SK-N-SH (cell line): Measurements from ENCODE around the gene ISG20. TPM values are rescaled to one million over a fixed set of nuclear protein-coding genes. Genes with fewer than 3 reads are reported as not detected.

Experiments
- CTCF ChIA-PET: fragments of 300-600, 350-600 bp; formaldehyde crosslinking; extraction: SDS; loops from one replicate; lab custom pipeline; 2021; lab: Yijun Ruan, JAX
- POLR2A ChIA-PET: fragments of 350-600 bp; sonication (Branson Sonifier 250); formaldehyde crosslinking; extraction: SDS; loops from one replicate; lab custom pipeline; 2020; ENCODE audit warnings: antibody characterized with exemption, inconsistent platforms; lab: Yijun Ruan, JAX
- DNase-seq: peaks from one replicate; pipeline ENCODE4 v3.0.0; 2012
- H2AFZ ChIP-seq: fragments of 200-600 bp; sonication (generic); 2 replicates; pipeline ENCODE4 v1.8.1; 2016; ENCODE audit warnings: antibody characterized with exemption, mild to moderate bottlenecking, low read depth
- H3F3A ChIP-seq: fragments of 200-600 bp; sonication (generic); replicated peaks from 2 replicates; pipeline ENCODE3; 2016; ENCODE audit warnings: antibody characterized with exemption, mild to moderate bottlenecking; ENCODE audit not compliant: insufficient read depth
- H3K27ac ChIP-seq, 2 experiments: fragments of 200-500 bp in 1 of 2; fragments of 200-600 bp in 1 of 2; sonication (Bioruptor generic) in 1 of 2; sonication (generic), shearing (Covaris generic) in 1 of 2; 2 replicates each; pipeline versions ENCODE4 v1.5.1 to v1.6.1; 2014 to 2016; ENCODE audit warnings: low read depth in 2 of 2, inconsistent platforms in 1 of 2, low read length in 1 of 2, mild to moderate bottlenecking in 1 of 2, mixed read lengths in 1 of 2
- H3K27me3 ChIP-seq: fragments of 200-600 bp; sonication (generic), shearing (Covaris generic); 2 replicates; pipeline ENCODE4 v1.6.1; 2016; ENCODE audit warnings: mixed run types; ENCODE audit not compliant: insufficient read depth
- H3K36me3 ChIP-seq, 2 experiments: fragments of 200-500 bp in 1 of 2; fragments of 200-600 bp in 1 of 2; sonication (Bioruptor generic) in 1 of 2; sonication (generic) in 1 of 2; replicated peaks in 1 of 2; 2 replicates each; pipeline versions ENCODE3 to v1.5.1; 2014 to 2016; ENCODE audit warnings: low read length in 1 of 2, mild to moderate bottlenecking in 1 of 2; ENCODE audit not compliant: insufficient read depth in 2 of 2, control insufficient read depth in 1 of 2
- H3K4me1 ChIP-seq, 2 experiments: fragments of 200-500 bp in 1 of 2; fragments of 200-600 bp in 1 of 2; sonication (Bioruptor generic) in 1 of 2; sonication (generic), shearing (Covaris generic) in 1 of 2; 2 replicates each; pipeline versions ENCODE4 v1.5.1 to v1.6.1; 2014 to 2016; ENCODE audit warnings: low read depth in 1 of 2, low read length in 1 of 2, mixed run types in 1 of 2; ENCODE audit not compliant: insufficient read depth in 2 of 2, control insufficient read depth in 1 of 2
- H3K4me2 ChIP-seq: fragments of 200-600 bp; sonication (generic), shearing (Covaris generic); 2 replicates; pipeline ENCODE4 v1.6.1; 2017; ENCODE audit warnings: mixed run types
- H3K4me3 ChIP-seq, 2 experiments: fragments of 200-500 bp in 1 of 2; fragments of 200-600 bp in 1 of 2; sonication (Bioruptor generic) in 1 of 2; sonication (generic), shearing (Covaris generic) in 1 of 2; 2 replicates each; pipeline versions ENCODE4 v1.5.1 to v1.8.1; 2014 to 2016; ENCODE audit warnings: low read depth in 2 of 2, inconsistent platforms in 1 of 2, low read length in 1 of 2, mild to moderate bottlenecking in 1 of 2, mixed read lengths in 1 of 2, moderate library complexity in 1 of 2
- H3K79me2 ChIP-seq: fragments of 200-600 bp; sonication (generic); 2 replicates; pipeline ENCODE4 v1.8.1; 2017; ENCODE audit warnings: mild to moderate bottlenecking; ENCODE audit not compliant: insufficient read depth
- H3K9ac ChIP-seq: fragments of 200-600 bp; sonication (generic); 2 replicates; pipeline ENCODE4 v1.6.1; 2017; ENCODE audit warnings: mixed run types
- H3K9me2 ChIP-seq: fragments of 200-600 bp; sonication (generic); 2 replicates; pipeline ENCODE4 v1.6.1; 2017; ENCODE audit warnings: mixed run types
- H3K9me3 ChIP-seq: fragments of 200-600 bp; sonication (generic); 2 replicates; pipeline ENCODE4 v1.6.1; 2017; ENCODE audit warnings: mixed run types, mild to moderate bottlenecking, moderate library complexity
- H4K20me1 ChIP-seq: fragments of 200-600 bp; sonication (generic); 2 replicates; pipeline ENCODE4 v1.6.1; 2017; ENCODE audit warnings: mild to moderate bottlenecking, mixed run types; ENCODE audit not compliant: insufficient read depth
- GABPA ChIP-seq: IDR thresholded peaks from 2 replicates; pipeline ENCODE4 v1.4.0; 2012; ENCODE audit warnings: low read depth, mild to moderate bottlenecking
- PBX3 ChIP-seq: IDR thresholded peaks from 2 replicates; pipeline ENCODE4; 2012
- POLR2AphosphoS5 ChIP-seq: IDR thresholded peaks from 2 replicates; pipeline ENCODE4 v1.6.1; 2012; ENCODE audit warnings: low read depth, low read length
- REST ChIP-seq: IDR thresholded peaks from 2 replicates; pipeline ENCODE4 v1.6.1; 2012; ENCODE audit warnings: mild to moderate bottlenecking, low read depth, low read length, moderate library complexity
- WGBS: methylation state at CpG from one replicate; pipeline ENCODE4 v1.1.6; 2017; ENCODE audit warnings: low lambda C conversion rate; 5-methylcytosine and 5-hydroxymethylcytosine counted together
- polyA plus RNA-seq, 3 experiments: library from polyadenylated mRNA; depleted of rRNA; stranded (reverse); fragments of >200 nt; gene quantifications; 2 replicates each; pipeline ENCODE4 v1.2.3, GENCODE V29; 2012
- TF ChIP-seq, protein P1 (sequence below): IDR thresholded peaks from 2 replicates; pipeline ENCODE4 v1.4.0; 2012; ENCODE audit warnings: low read depth, borderline replicate concordance

Gene ISG20
- polyA plus RNA-seq, 1 of the 3 experiments (the other 2 are of a cell fraction): 2.0 TPM

- Histone ChIP-seq H4K20me1 (no peaks in the 10 kb centered on the region), H3K4me1 (peaks cover 6 to 31% of the 10 kb centered on the region in 2 experiments; a peak in 2 of 4 replicates), H3K9me3 (no peaks in the 10 kb centered on the region), H3K9ac (no peak overlapping the region), H3K79me2 (no peaks in the 10 kb centered on the region), H3K36me3 (no peaks in the 10 kb centered on the region), H3K4me2 (no peak overlapping the region), H3F3A (peaks cover 5% of the 10 kb centered on the region), H2AFZ (no peak overlapping the region), H3K4me3 (no peak overlapping the region), H3K9me2 (no peaks in the 10 kb centered on the region), H3K27ac (no peak overlapping the region), H3K27me3 (no peaks in the 10 kb centered on the region)
- CTCF ChIA-PET: interaction anchor here (1.1 kb wide), 2 partner anchors 183 to 227 kb away, joined by 3 read pairs; no protein-coding TSS in a partner anchor
- POLR2A ChIA-PET: no interaction called here
- WGBS: 93% methylated on average over 8 of the region's 9 CpGs
- TF ChIP-seq PBX3: no peak
- TF ChIP-seq GABPA: no peak
- TF ChIP-seq REST: no peak
- TF ChIP-seq, protein P1, sequence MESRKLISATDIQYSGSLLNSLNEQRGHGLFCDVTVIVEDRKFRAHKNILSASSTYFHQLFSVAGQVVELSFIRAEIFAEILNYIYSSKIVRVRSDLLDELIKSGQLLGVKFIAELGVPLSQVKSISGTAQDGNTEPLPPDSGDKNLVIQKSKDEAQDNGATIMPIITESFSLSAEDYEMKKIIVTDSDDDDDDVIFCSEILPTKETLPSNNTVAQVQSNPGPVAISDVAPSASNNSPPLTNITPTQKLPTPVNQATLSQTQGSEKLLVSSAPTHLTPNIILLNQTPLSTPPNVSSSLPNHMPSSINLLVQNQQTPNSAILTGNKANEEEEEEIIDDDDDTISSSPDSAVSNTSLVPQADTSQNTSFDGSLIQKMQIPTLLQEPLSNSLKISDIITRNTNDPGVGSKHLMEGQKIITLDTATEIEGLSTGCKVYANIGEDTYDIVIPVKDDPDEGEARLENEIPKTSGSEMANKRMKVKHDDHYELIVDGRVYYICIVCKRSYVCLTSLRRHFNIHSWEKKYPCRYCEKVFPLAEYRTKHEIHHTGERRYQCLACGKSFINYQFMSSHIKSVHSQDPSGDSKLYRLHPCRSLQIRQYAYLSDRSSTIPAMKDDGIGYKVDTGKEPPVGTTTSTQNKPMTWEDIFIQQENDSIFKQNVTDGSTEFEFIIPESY: no peak
- no peak for DNase-seq
Observed at GRCh38 chr15:88651971-88652370, 13.2 kb downstream of the ISG20 start.

DNA sequence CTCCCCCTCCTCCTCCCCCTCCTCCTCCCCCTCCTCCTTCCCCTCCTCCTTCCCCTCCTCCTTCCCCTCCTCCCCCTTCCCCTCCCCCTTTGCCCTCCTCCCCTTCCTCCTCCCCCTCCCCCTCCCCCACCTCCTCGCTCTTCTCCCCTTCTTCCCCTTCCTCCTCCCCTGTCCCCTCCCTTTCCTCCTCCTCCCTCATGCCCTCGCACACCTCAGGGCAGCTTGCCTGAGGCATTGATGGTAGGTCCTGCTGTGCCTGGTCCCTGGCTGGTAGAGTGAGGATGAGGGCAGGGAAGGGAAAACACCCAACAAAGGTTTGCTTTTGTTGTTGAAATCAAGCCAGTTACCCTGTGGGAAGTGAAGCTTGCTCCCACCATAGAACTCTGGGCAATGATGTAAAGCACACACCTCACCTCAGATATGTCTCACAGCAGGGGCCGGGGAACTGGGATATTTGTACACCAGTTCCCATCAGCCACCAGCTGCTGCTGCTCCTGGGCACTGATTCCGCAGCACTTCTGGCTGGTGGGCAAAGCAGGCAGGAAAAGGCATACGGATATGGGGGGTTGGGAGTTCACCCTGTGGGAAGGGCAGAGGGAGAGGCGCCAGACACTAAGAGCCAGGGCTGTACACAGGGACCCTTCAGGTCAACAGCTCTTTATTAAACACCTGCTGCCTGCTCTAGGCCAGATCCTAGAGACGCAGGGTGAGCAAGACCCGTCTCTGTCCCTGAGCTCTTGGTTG is 13.8 kb downstream of the ISG20 start:
- Histone ChIP-seq H3K4me1 (peaks cover 6 to 27% of the 10 kb centered on the region in 2 experiments; a peak in 2 of 4 replicates), H3F3A (peaks cover 5% of the 10 kb centered on the region), H3K9ac (no peak overlapping the region), H3K79me2 (no peaks in the 10 kb centered on the region), H3K9me3 (no peaks in the 10 kb centered on the region), H3K4me2 (no peak overlapping the region), H3K9me2 (no peaks in the 10 kb centered on the region), H4K20me1 (no peaks in the 10 kb centered on the region), H2AFZ (no peak overlapping the region), H3K36me3 (no peaks in the 10 kb centered on the region), H3K27me3 (no peaks in the 10 kb centered on the region), H3K27ac (no peak overlapping the region), H3K4me3 (no peak overlapping the region)
- POLR2A ChIA-PET: no interaction called here
- CTCF ChIA-PET: interaction anchor here (1.1 to 1.2 kb wide), 4 partner anchors 19 to 378 kb away, joined by 3 read pairs; no protein-coding TSS in a partner anchor
- WGBS: 78% methylated on average over 8 of the region's 8 CpGs
- TF ChIP-seq POLR2AphosphoS5: no peak
- no peak for DNase-seq
